Activated CD8-positive, alpha-beta memory T cell treated with anti-CD3 and anti-CD28 coated beads, Interleukin-2, amount 50 U/mL, for 1 hour (primary cell): ENCODE measurements around the gene GOLGA6L10.
"Not testable (repeated sequence)": the region's sequence is repeated elsewhere in the genome, so short reads cannot be mapped to it uniquely, and the experiment has no call there.

Experiments used
- DNase-seq: peaks from one replicate; pipeline ENCODE4 v3.0.0-alpha.2; 2020; ENCODE audit errors: extremely low read depth

Gene GOLGA6L10

DNA sequence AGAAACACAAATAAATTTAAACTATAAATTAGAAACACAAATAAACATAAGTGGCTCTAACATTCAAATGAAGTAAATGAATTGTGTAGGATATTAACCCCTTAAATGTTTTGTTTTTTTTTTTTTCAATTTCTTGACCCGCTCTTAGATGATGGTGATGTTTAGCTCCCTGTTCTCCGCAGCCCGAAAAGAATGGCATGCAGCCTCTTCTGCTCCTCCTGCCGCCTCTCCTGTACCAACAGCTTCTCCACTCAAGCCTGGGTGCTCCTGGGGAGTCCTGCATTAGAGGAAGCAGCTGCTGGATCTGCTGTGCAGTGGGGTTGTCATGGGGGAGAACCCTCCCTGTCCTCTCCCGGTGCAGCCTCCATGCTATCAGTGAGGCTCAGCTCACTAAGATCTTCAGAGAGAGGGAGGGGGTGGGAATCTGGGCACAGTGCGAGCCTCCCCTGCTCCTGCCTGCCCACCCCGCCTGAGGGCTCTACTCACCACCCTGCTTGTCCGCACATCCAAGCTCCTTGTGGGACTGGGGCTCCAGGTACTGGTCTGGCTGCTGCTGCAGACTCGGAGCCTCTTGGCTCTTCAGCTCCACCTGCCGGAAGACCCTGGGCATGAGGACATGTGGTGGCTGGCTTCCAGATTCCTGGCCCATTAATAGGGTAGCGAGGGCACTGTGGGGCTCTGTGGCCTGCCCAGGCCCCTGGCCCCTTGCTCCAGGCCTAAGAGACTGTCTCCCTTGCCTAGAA, 6.5 kb downstream of the GOLGA6L10 start:
- not testable (repeated sequence) for DNase-seq

DNA sequence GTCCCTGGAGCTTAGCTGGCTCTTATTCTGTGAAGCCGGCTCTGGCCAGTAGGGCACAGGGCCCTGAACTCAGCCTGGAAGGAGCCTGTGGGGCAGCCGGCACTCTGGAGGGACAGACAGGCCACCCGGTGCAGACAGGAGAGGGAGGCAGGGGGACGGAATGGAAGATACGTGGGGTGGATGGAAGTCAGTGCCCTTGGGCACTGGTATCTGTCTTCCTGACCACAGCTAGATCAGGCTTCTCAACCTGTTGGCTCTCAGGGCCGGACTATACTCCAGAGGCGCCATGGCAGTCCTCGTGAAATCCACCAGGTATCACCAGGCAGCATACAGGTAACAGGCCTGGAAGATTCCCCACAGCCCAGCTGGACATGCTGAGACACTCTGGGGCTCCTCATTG, 10.7 kb downstream of the GOLGA6L10 start:
- DNase-seq = not testable (repeated sequence)

- DNase-seq = not testable (repeated sequence)
Measured at GRCh38 chr15:82338053-82338452, 11.2 kb downstream of the GOLGA6L10 start.

DNA sequence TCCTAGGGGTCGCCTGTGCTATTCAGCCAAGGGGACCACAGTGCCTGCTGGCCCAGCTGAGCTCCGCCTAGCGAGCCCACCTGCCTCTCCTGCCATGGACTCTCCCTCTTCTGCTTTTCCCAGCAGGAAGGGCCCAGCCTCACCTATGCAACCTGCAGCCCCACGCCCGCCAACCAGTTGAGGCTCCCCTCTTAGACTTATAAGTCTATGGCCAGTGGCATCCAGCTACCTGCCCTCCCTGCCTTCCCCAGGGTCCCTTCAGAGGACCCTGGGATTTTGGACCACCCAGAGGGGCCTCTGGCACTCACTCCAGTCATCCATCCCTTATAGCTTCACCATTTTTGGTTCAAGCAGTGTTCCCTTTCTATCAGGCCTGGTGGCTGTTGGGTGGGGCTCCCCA, 12.2 kb downstream of the GOLGA6L10 start:
- DNase-seq = not testable (repeated sequence)

GRCh38 chr15:82336180-82336647, 13.1 kb downstream of the GOLGA6L10 start:
- not testable (repeated sequence) for DNase-seq

GRCh38 chr15:82335006-82335405, 14.3 kb downstream of the GOLGA6L10 start:
- DNase-seq = not testable (repeated sequence)

GRCh38 chr15:82334554-82334932, 14.7 kb downstream of the GOLGA6L10 start:
- not testable (repeated sequence) for DNase-seq

DNA sequence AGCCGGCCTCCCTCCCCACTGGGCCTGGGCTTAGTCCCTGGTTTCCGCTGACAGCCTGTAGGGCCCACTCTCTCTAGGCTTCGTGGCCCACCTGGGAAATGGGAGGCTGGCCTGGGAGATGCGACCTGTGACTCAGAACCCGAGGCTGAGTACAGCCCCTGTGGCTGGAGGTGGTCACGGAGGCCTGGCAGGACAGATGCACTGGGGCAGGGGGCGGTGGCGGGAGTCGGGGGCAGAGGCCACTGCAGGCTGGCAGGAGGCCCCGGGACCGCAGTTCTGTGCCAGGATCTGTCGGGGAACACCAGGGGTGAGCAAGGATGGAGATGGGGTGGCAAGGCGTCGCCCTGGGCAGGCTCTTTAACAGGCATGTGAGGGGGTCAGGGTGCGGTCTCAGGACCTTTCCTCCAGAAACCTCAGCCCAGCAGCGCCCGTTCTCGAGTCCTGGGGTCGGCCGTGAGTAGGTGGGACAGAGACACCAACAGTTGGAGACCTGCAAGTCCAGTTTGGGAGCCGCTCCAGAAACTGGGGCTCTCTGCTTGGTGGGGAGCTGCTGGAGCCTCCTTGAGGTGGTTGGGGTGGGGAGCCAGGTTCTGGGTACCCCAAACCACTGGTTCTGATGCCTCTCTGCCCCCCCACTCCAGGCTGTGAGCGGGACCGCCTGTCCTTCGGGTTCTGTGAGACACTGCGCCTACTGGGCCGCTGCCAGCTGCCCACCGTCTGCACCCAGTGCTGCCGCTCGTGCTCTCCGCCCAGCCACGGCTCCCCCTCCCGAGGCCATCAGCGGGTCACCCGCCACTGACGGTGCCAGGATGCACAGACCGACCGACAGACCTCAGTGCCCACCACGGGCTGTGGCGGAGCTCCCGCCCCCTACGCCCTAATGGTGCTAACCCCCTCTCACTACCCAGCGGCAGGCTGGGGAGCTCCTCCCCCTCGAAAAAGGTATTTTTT, 15.4 kb downstream of the GOLGA6L10 start:
- DNase-seq = not testable (repeated sequence)

- DNase-seq = not testable (repeated sequence)
Measured at GRCh38 chr15:82332711-82333602, 16.3 kb downstream of the GOLGA6L10 start.

DNA sequence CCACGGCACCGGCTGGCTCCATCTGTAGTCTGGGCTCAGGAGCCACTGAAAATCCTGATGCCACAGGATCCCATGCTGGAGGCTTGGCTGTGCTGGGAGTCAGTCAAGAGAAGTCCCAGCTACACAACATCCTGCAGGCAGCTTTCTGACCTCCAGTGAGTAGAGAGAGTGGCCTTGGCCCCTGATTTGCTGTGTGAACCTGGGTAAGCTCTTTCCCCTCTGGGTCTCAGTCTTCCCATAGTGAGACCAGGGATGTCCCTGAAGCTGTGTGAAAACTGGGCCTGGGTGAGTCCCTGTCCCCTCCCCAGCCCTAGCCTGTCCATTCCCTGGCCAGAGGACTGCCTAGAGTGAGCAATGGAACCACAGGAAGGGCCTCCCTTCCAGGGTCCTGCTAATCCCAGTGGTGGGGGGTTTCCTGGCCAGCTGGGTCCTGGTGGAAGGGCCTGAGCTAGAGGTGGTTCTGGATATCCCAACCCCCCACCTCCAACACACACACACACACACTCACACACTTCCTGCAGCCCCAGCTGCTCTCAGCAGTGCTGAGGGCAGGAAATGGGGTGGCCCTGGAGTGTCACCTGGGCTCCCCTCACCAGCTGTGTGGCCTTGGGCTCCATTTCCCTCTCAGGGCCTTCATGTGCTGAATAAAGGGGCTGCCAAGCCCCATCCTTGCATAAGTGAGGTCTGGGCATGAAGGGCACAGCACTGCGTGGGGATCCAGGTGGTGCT, 17.5 kb downstream of the GOLGA6L10 start:
- not testable (repeated sequence) for DNase-seq

- not testable (repeated sequence) for DNase-seq
Measured at GRCh38 chr15:82330921-82331320, 18.4 kb downstream of the GOLGA6L10 start.

DNA sequence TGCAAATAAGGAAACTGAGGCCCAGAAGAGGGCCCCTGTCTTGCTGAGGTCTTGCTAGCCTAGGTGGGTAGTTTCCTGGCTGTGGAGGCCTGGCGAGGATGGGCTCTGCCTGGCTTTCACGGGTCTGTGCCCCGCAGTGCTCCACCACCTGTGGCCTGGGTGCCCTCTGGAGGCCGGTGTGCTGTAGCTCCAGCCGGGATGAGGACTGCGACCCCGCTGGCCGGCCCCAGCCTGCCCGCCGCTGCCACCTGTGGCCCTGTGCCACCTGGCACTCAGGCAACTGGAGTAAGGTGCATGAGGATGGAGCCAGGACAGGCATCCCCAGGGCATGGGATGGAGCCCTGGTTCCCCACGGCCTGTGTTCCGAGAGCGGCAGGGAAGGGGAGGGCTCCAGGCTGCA, 20.2 kb downstream of the GOLGA6L10 start:
- not testable (repeated sequence) for DNase-seq

DNA sequence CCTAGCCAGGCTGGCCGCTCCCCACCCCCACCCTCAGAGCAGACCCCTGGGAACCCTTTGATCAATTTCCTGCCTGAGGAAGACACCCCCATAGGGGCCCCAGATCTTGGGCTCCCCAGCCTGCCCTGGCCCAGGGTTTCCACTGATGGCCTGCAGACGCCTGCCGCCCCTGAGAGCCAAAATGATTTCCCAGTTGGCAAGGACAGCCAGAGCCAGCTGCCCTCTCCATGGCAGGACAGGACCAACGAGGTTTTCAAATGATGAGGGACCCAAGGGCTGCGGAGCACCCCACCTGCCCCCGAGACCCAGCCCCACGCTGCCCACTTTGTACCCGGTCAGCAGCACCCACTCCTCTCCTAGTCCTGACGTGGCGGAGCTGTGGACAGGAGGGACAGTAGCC, 21.9 kb downstream of the GOLGA6L10 start:
- not testable (repeated sequence) for DNase-seq

- not testable (repeated sequence) for DNase-seq
Measured at GRCh38 chr15:82326896-82327295, 22.4 kb downstream of the GOLGA6L10 start.

DNA sequence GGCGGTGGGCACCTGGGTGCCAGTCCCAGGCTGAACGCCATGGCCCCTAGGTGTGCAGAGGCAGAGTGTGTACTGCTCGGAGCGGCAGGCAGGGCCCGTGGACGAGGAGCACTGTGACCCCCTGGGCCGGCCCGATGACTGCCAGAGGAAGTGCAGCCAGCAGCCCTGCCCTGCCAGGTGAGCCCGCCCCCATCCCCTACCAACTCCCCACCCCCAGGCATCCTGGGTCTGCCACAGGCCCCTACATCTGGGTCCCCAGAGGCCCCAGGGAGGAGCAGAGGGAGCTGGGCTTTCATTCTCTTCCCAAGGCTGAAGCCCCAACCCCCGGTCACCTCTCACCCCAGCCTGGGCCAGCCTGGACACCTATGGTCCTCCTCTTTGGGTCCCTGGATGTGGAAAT, 23.6 kb downstream of the GOLGA6L10 start:
- not testable (repeated sequence) for DNase-seq

DNA sequence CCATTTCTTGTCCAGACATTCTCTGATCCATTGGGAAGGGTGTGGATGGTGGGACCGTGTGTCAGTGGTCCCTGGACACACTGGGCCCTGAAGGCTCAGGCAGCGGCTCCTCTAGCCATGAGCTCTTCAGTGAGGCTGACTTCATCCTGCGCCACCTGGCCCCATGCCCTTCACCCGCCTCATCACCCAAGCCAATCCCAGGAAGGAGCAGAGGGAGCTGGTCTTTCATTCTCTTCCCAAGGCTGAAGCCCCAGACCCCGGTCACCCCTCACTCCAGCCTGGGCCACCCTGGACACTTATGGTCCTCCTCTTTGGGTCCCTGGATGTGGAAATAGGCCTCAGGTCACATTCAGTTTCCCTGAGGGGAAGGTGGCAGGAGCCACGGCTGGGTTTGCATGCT, 24.4 kb downstream of the GOLGA6L10 start:
- not testable (repeated sequence) for DNase-seq

DNA sequence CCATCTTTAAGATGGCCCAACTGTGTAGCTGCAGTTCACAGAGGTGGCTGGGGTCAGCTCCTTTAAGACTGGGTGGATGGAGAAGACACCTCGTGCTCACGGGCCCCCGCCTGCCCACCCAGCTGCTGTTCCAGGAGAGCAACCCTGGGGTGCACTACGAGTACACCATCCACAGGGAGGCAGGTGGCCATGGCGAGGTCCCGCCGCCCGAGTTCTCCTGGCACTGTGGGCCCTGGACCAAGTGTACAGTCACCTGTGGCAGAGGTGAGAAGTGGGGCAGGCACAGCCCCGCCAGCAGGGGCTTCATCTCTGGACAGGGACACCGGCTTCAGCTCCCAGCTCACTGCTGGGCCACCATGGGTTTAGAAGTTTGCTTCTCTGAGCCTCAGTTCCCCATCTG, 26.8 kb downstream of the GOLGA6L10 start:
- DNase-seq = not testable (repeated sequence)

DNA sequence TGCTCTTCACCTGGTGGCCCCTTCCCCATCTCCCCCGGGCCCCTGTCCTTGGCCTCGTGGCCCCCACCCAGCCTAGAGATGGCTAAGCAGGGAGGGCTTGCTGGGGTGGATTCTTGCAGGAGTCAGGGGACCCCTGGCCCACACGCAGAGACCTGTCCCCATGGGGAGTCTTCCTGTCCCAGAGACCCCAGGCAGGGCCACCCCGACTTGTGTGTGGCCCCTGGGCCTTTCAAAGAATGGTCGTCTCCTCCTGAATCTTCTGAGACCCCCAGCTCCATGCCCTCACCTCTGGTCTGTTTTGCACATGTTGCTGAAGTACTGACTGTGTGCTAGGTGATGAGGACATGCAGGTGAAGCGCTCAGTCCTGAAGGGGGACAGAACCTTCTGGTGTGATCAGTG, 28.4 kb downstream of the GOLGA6L10 start:
- not testable (repeated sequence) for DNase-seq

GRCh38 chr15:82319522-82320278, 29.6 kb downstream of the GOLGA6L10 start:
- not testable (repeated sequence) for DNase-seq

GRCh38 chr15:82318281-82318680, 31.0 kb downstream of the GOLGA6L10 start:
- not testable (repeated sequence) for DNase-seq
